ENCODE data around the gene ODAD2. TPM values are rescaled to one million over a fixed set of nuclear protein-coding genes. Genes with fewer than 3 reads are reported as not detected.

The ODAD2 gene
- total RNA-seq, 4 donors from 2014 or later, result 0.31 to 3.2 TPM; not detected in 2

DNA sequence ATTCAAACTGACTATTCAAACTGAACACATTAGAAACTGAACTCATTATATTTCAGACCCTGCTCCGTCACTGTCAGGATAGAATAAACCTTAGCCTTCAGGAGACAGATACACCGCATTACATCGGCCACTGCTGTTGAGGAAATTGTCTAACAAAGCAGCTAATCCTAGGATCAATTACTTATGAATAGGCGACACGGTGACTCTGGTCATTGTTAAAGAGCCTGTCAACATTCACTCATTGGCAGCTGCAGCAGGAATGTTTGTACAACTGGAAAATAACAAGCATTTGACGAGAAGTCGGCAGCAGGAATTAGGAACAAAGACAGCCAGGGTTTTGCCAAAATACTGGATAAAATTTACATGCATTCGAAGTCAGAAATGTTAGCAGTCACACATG is 141.3 kb downstream of the ODAD2 start:
- ATAC-seq (ENCODE audit: low FRiP score) (no peak), DNase-seq (ENCODE audit: low spot score) (no peak)
- TF ChIP-seq, protein P1, sequence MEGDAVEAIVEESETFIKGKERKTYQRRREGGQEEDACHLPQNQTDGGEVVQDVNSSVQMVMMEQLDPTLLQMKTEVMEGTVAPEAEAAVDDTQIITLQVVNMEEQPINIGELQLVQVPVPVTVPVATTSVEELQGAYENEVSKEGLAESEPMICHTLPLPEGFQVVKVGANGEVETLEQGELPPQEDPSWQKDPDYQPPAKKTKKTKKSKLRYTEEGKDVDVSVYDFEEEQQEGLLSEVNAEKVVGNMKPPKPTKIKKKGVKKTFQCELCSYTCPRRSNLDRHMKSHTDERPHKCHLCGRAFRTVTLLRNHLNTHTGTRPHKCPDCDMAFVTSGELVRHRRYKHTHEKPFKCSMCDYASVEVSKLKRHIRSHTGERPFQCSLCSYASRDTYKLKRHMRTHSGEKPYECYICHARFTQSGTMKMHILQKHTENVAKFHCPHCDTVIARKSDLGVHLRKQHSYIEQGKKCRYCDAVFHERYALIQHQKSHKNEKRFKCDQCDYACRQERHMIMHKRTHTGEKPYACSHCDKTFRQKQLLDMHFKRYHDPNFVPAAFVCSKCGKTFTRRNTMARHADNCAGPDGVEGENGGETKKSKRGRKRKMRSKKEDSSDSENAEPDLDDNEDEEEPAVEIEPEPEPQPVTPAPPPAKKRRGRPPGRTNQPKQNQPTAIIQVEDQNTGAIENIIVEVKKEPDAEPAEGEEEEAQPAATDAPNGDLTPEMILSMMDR (IDR thresholded peaks at IDR 0.05), result no peak

DNA sequence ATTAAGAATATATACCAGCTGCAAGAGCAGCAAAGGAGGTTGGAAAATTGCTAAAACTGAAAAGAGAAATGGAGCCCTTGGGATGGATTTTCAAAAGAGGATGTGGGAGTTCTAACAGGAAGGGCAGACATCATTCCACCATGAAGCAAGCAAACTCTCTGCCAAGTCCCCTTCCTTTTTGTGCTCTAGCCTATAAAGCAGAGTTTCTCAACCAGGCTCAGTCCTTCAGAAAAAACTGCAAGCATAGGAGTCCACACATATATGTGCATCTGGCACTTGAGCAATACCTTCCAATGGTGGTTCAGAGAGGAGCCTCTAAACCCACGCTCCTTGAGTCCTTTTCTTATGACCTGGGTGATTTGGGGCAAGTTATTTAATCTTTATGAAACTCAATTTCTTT is 154.7 kb downstream of the ODAD2 start:
- DNase-seq (ENCODE audit: low spot score) (no peak), ATAC-seq (ENCODE audit: low FRiP score) (no peak)
- TF ChIP-seq, protein P1 (IDR thresholded peaks at IDR 0.05), result no peak

DNA sequence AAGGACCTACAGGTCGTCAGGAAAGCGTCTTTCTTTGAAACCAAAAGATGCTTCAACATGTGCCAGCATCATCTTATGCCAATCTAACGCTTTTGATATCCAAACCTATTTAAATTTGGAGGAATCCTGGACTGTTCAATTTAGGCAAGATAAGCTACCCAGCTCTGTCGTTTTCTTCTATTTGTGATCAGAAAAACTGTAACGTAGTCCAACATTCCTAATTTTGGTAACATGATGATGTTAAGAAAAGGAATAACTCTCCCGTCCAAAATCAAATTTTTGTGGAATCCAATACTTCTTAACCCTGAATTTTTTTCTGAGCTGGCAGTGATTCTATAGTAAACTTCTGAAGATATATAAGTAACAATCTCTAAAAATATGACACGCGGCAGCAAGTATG is 160.0 kb downstream of the ODAD2 start:
- ATAC-seq (ENCODE audit: low FRiP score) (no peak), DNase-seq (ENCODE audit: low spot score) (no peak)
- TF ChIP-seq, protein P1 (IDR thresholded peaks at IDR 0.05), result no peak

DNA sequence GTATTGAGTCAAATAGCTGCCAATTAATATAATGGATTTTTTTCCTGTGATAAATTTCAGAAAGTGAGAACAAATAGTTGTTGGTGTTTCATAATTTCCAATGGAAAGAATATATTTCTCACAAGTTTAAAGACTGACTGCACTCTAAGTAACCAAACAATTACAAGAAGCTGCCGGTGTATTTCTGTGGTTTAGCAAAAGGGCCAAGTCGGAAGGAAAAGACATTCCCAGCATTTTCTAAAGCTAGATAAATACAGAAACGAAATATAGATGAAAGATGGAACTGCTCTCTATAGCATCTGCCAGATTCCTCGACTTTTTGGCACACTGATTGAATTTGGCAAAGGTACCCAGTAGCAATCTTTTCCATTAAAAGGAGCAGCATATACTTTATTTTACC is 160.5 kb downstream of the ODAD2 start:
- TF ChIP-seq, protein P1 (IDR thresholded peaks at IDR 0.05), result no peak
- ATAC-seq (ENCODE audit: low FRiP score), result no peak
- DNase-seq (ENCODE audit: low spot score), result no peak

DNA sequence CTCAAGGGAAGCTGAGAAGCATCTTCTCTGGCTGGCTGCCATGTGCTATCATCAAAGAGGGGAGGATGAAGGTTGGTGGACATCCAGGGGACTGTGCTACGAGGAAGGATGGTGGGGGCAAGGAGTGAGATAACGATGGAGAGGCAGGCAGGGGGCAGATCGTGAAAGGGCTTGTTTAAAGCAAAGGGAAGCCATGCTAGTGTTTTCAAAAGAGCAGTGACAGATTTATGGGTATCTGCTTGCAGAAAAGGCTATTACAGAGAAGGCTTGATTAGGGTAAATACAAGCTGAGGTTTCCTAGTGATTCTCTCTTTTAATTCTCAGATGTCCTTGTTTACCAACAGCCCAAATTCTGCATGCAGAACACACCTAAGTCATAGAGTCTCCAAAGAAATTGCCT is 164.4 kb downstream of the ODAD2 start:
- ATAC-seq (ENCODE audit: low FRiP score) (no peak), DNase-seq (ENCODE audit: low spot score) (no peak)
- TF ChIP-seq, protein P1 (IDR thresholded peaks at IDR 0.05), result no peak

DNA sequence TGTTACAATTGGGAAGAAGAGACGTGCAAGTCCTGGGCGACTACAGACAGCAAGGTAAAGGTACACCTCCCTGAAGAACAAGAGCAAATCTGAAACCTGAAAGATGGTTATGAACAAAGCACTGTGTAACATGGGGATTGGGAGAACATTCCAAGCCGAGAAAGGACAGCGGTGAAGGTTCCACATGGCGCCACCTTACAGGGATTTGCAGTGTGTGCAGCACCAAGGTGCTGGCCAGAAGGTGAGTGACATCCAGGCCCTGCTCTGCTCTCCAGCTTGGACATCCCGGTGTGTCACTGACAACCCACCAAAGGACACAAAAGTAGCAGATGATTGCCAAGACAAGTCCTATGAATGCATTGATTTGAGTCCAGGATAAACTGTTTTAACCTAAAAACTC is 165.1 kb downstream of the ODAD2 start:
- ATAC-seq (ENCODE audit: low FRiP score) (no peak), DNase-seq (ENCODE audit: low spot score) (no peak)
- TF ChIP-seq, protein P1 (IDR thresholded peaks at IDR 0.05), result no peak

DNA sequence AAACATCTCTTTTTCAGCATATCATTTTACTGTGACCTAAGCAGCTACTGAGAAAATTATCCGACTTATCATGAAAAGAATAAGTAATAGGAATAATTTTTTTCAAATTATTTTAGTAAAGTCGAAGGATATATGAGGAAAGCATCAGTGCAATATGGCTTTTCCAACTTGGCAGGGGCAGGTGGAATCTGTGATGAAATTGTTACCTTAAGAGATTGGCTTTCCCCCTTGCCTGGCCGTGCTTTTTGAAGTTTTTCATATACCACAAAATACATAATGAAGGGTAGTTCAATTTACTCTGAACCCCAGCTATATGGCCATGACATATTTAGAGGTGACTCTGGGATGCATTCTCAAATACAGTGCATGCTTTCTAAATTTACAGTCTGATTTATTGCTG is 166.1 kb downstream of the ODAD2 start:
- DNase-seq (ENCODE audit: low spot score) (no peak), ATAC-seq (ENCODE audit: low FRiP score) (no peak)
- TF ChIP-seq, protein P1 (IDR thresholded peaks at IDR 0.05), result no peak
